ENCODE measurements around the gene LRPAP1.

GRCh38 chr4:3497523-3498389, 34.5 kb downstream of the LRPAP1 start:
- TF ChIP-seq CTCF (IDR thresholded peaks at IDR 0.05 in 2 of 3, conservative IDR thresholded peaks at IDR 0.05 in 1 of 3; ENCODE audit: borderline replicate concordance in 1 of 3, insufficient read depth in 1 of 3, low read depth in 2 of 3, low read length in 2 of 3) (no peak), POLR2AphosphoS5 (IDR thresholded peaks at IDR 0.05; ENCODE audit: low read depth, low read length) (no peak), ATF3 (IDR thresholded peaks at IDR 0.05) (no peak), MAX (IDR thresholded peaks at IDR 0.05) (no peak), FOSL1 (IDR thresholded peaks at IDR 0.05; ENCODE audit: low read depth) (no peak), EZH2 (IDR thresholded peaks at IDR 0.05) (no peak)

All from HCT116 (cell line).